Peyer's patch (tissue), 4 donors: ENCODE measurements around the gene PTPRU. TPM values are rescaled to one million over a fixed set of nuclear protein-coding genes. Genes with fewer than 3 reads are reported as not detected.

Experiments
- DNase-seq, 3 donors: peaks; one replicate each; pipeline ENCODE4 v3.0.0-alpha.2; 2017 to 2019
- H3K27ac ChIP-seq, 4 donors: fragments of 200-600 bp; sonication (generic); one replicate each; pipeline ENCODE4 v1.5.1; 2016 to 2019
- H3K27me3 ChIP-seq, 2 donors: fragments of 200-600 bp; sonication (generic); one replicate each; pipeline ENCODE4 v1.5.1; 2019
- H3K36me3 ChIP-seq, 3 donors: fragments of 200-600 bp; sonication (generic); one replicate each; pipeline ENCODE4 v1.5.1; 2016 to 2019
- H3K4me1 ChIP-seq, 4 donors: fragments of 200-600 bp; sonication (generic); one replicate each; pipeline ENCODE4 v1.5.1; 2016 to 2019
- H3K4me3 ChIP-seq, 4 donors: fragments of 200-600 bp; sonication (generic); 1 replicate in 3 of 4; 2 replicates in 1 of 4; pipeline ENCODE4 v1.5.1; 2016 to 2019; ENCODE audit warnings: mild to moderate bottlenecking in 1 of 4
- H3K9me3 ChIP-seq, 4 donors: fragments of 200-600 bp; sonication (generic); one replicate each; pipeline ENCODE4 v1.5.1; 2016 to 2019; ENCODE audit warnings: mild to moderate bottlenecking in 1 of 4
- POLR2A ChIP-seq, 2 donors: fragments of 450-650 bp; IDR thresholded peaks; one replicate each; pipeline ENCODE4 v1.5.1; 2017; ENCODE audit warnings: antibody characterized with exemption in 2 of 2, mild to moderate bottlenecking in 2 of 2, moderate library complexity in 2 of 2
- total RNA-seq, 4 donors: library from RNA; depleted of rRNA; stranded (reverse); fragments of >200 nt; gene quantifications; one replicate each; pipeline ENCODE4 v1.1.0, GENCODE V29; 2016
- TF ChIP-seq, protein P1 (sequence below), 6 experiments: fragments of 450-650 bp in 4 of 6; fragments of 200-600 bp in 2 of 6; sonication (generic) in 1 of 6; IDR thresholded peaks; one replicate each; pipeline ENCODE4 v1.5.1; 2017 to 2019; ENCODE audit warnings: antibody characterized with exemption in 6 of 6, mild to moderate bottlenecking in 3 of 6, moderate library complexity in 1 of 6

Gene PTPRU
- total RNA-seq, 4 donors from 2014 or later = 0.18 to 5.0 (median 4.0) TPM

DNA sequence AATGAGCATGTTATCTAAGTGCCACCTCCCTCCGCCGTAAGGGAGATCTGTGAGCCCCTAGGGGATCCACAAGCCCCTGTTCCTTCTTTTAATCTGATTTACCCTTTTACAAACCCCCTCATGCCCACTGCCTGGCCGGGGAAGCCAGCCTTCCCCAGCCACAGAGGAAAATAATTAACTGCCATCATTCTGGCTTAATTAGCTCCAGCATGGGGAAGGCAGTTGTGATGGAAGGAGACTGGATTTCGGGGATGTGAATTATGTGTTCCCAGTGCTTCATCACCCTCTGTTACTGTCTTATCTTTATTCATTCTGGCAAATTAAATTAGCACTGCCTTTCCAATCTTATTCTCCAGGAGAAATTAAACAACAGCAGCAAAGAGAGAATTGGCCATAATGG lies 135.8 kb downstream of the PTPRU start:
- H3K36me3 ChIP-seq = no peaks in the 10 kb centered on the region

More for the DNA sequence above, 135.8 kb downstream of the PTPRU start:
- Histone ChIP-seq H3K27me3 (no peaks in the 10 kb centered on the region), H3K9me3 (no peaks in the 10 kb centered on the region), H3K4me3 (no peak overlapping the region), H3K27ac (no peak overlapping the region), H3K4me1 (no peaks in the 10 kb centered on the region)
- peak in 1 of 3 donors; percentile 10 for DNase-seq
- TF ChIP-seq POLR2A (IDR thresholded peaks at IDR 0.05) = no peak
- TF ChIP-seq, protein P1, sequence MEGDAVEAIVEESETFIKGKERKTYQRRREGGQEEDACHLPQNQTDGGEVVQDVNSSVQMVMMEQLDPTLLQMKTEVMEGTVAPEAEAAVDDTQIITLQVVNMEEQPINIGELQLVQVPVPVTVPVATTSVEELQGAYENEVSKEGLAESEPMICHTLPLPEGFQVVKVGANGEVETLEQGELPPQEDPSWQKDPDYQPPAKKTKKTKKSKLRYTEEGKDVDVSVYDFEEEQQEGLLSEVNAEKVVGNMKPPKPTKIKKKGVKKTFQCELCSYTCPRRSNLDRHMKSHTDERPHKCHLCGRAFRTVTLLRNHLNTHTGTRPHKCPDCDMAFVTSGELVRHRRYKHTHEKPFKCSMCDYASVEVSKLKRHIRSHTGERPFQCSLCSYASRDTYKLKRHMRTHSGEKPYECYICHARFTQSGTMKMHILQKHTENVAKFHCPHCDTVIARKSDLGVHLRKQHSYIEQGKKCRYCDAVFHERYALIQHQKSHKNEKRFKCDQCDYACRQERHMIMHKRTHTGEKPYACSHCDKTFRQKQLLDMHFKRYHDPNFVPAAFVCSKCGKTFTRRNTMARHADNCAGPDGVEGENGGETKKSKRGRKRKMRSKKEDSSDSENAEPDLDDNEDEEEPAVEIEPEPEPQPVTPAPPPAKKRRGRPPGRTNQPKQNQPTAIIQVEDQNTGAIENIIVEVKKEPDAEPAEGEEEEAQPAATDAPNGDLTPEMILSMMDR (IDR thresholded peaks at IDR 0.05) = no peak

Other genes starting within 250 kb of the PTPRU start
- 1 to 10 TPM; 2.0 to 2.8 (median 2.3) TPM for gene TMEM200B, start 112.6 kb upstream of the PTPRU start, total RNA-seq
- gene SRSF4, start 54.6 kb upstream of the PTPRU start, total RNA-seq = 100 to 1,000 TPM in 1 of 4 donors, 10 to 100 TPM in 3; 62.7 to 153 (median 88.8) TPM
- 10 to 100 TPM in 3 of 4 donors, 1 to 10 TPM in 1; 9.3 to 31.4 (median 19.1) TPM for gene MECR, start 5.6 kb upstream of the PTPRU start, total RNA-seq